ENCODE results near the gene FAM72A.

- TF ChIP-seq CTCF (IDR thresholded peaks at IDR 0.05 in 2 of 3, conservative IDR thresholded peaks at IDR 0.05 in 1 of 3; ENCODE audit: borderline replicate concordance in 1 of 3, insufficient read depth in 1 of 3, low read depth in 2 of 3, low read length in 2 of 3) (no peak), SRF (IDR thresholded peaks at IDR 0.05; ENCODE audit: low read depth) (no peak), CEBPB (IDR thresholded peaks at IDR 0.05; ENCODE audit: low read depth) (no peak), EZH2phosphoT487 (IDR thresholded peaks at IDR 0.05; ENCODE audit: borderline replicate concordance) (no peak), POLR2AphosphoS5 (IDR thresholded peaks at IDR 0.05; ENCODE audit: low read depth, low read length) (no peak), TCF7L2 (IDR thresholded peaks at IDR 0.05; ENCODE audit: borderline replicate concordance, extremely low read depth, insufficient read depth, insufficient read length) (no peak)
Observed at GRCh38 chr1:206145771-206146290, 56.8 kb downstream of the FAM72A start.
